WTC11 (cell line): ENCODE data around the gene PPM1L.

Experiments used
- CTCF ChIP-seq: fragments of 200-600 bp; IDR thresholded peaks from 2 replicates; pipeline ENCODE4 v1.8.0; 2022; ENCODE audit warnings: antibody characterized with exemption
- FOXJ3 ChIP-seq: sonication (generic); formaldehyde crosslinking; IDR thresholded peaks from 2 replicates; pipeline ENCODE4 v1.9.0; 2021; ENCODE audit warnings: missing genetic modification reagents, mild to moderate bottlenecking, borderline replicate concordance
- FOXK1 ChIP-seq: sonication (generic); formaldehyde crosslinking; IDR thresholded peaks from 2 replicates; pipeline ENCODE4 v1.8.0; 2022; ENCODE audit warnings: mild to moderate bottlenecking, moderate library complexity, missing genetic modification reagents
- GTF2I ChIP-seq: fragments of 250-450 bp; sonication (Bioruptor Pico); conservative IDR thresholded peaks from 2 replicates; pipeline ENCODE4 v1.4.0; 2021; ENCODE audit warnings: mild to moderate bottlenecking
- MAX ChIP-seq: sonication (generic); formaldehyde crosslinking; IDR thresholded peaks from 2 replicates; pipeline ENCODE4 v1.8.0; 2022; ENCODE audit warnings: mild to moderate bottlenecking, missing genetic modification reagents
- NR3C1 ChIP-seq: sonication (generic); formaldehyde crosslinking; conservative IDR thresholded peaks from 2 replicates; pipeline ENCODE4 v1.8.1; 2023; ENCODE audit warnings: low read depth, mild to moderate bottlenecking, missing genetic modification reagents
- ZNF671 ChIP-seq: fragments of 250-450 bp; sonication (Bioruptor Pico); IDR thresholded peaks from 2 replicates; pipeline ENCODE4 v1.8.0; 2021; ENCODE audit warnings: mild to moderate bottlenecking
- TF ChIP-seq, protein P1 (sequence below): sonication (generic); formaldehyde crosslinking; IDR thresholded peaks from 2 replicates; pipeline ENCODE4 v1.8.1; 2023; ENCODE audit warnings: mild to moderate bottlenecking, missing genetic modification reagents, borderline replicate concordance
- TF ChIP-seq, protein P2 (sequence below): sonication (generic); formaldehyde crosslinking; conservative IDR thresholded peaks from 2 replicates; pipeline ENCODE4 v1.8.1; 2023; ENCODE audit warnings: mild to moderate bottlenecking, low read depth, missing genetic modification reagents, moderate library complexity
- TF ChIP-seq, protein P3 (sequence below): sonication (generic); formaldehyde crosslinking; IDR thresholded peaks from 2 replicates; pipeline ENCODE4 v1.8.1; 2023; ENCODE audit warnings: mild to moderate bottlenecking, missing genetic modification reagents

- no peak for TF ChIP-seq CTCF
- no peak for TF ChIP-seq FOXJ3 (CRISPR knock-in tag)
- TF ChIP-seq, protein P1, sequence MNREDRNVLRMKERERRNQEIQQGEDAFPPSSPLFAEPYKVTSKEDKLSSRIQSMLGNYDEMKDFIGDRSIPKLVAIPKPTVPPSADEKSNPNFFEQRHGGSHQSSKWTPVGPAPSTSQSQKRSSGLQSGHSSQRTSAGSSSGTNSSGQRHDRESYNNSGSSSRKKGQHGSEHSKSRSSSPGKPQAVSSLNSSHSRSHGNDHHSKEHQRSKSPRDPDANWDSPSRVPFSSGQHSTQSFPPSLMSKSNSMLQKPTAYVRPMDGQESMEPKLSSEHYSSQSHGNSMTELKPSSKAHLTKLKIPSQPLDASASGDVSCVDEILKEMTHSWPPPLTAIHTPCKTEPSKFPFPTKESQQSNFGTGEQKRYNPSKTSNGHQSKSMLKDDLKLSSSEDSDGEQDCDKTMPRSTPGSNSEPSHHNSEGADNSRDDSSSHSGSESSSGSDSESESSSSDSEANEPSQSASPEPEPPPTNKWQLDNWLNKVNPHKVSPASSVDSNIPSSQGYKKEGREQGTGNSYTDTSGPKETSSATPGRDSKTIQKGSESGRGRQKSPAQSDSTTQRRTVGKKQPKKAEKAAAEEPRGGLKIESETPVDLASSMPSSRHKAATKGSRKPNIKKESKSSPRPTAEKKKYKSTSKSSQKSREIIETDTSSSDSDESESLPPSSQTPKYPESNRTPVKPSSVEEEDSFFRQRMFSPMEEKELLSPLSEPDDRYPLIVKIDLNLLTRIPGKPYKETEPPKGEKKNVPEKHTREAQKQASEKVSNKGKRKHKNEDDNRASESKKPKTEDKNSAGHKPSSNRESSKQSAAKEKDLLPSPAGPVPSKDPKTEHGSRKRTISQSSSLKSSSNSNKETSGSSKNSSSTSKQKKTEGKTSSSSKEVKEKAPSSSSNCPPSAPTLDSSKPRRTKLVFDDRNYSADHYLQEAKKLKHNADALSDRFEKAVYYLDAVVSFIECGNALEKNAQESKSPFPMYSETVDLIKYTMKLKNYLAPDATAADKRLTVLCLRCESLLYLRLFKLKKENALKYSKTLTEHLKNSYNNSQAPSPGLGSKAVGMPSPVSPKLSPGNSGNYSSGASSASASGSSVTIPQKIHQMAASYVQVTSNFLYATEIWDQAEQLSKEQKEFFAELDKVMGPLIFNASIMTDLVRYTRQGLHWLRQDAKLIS, result no peak
- no peak for TF ChIP-seq MAX
- TF ChIP-seq ZNF671 (CRISPR knock-in tag), result no peak
- TF ChIP-seq, protein P2, sequence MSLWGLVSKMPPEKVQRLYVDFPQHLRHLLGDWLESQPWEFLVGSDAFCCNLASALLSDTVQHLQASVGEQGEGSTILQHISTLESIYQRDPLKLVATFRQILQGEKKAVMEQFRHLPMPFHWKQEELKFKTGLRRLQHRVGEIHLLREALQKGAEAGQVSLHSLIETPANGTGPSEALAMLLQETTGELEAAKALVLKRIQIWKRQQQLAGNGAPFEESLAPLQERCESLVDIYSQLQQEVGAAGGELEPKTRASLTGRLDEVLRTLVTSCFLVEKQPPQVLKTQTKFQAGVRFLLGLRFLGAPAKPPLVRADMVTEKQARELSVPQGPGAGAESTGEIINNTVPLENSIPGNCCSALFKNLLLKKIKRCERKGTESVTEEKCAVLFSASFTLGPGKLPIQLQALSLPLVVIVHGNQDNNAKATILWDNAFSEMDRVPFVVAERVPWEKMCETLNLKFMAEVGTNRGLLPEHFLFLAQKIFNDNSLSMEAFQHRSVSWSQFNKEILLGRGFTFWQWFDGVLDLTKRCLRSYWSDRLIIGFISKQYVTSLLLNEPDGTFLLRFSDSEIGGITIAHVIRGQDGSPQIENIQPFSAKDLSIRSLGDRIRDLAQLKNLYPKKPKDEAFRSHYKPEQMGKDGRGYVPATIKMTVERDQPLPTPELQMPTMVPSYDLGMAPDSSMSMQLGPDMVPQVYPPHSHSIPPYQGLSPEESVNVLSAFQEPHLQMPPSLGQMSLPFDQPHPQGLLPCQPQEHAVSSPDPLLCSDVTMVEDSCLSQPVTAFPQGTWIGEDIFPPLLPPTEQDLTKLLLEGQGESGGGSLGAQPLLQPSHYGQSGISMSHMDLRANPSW (CRISPR knock-in tag), result no peak
- TF ChIP-seq GTF2I (CRISPR knock-in tag), result no peak
- TF ChIP-seq, protein P3, sequence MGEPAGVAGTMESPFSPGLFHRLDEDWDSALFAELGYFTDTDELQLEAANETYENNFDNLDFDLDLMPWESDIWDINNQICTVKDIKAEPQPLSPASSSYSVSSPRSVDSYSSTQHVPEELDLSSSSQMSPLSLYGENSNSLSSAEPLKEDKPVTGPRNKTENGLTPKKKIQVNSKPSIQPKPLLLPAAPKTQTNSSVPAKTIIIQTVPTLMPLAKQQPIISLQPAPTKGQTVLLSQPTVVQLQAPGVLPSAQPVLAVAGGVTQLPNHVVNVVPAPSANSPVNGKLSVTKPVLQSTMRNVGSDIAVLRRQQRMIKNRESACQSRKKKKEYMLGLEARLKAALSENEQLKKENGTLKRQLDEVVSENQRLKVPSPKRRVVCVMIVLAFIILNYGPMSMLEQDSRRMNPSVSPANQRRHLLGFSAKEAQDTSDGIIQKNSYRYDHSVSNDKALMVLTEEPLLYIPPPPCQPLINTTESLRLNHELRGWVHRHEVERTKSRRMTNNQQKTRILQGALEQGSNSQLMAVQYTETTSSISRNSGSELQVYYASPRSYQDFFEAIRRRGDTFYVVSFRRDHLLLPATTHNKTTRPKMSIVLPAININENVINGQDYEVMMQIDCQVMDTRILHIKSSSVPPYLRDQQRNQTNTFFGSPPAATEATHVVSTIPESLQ (CRISPR knock-in tag), result no peak
- no peak for TF ChIP-seq NR3C1 (CRISPR knock-in tag)
- TF ChIP-seq FOXK1 (CRISPR knock-in tag), result no peak
Measured at GRCh38 chr3:160883373-160883772, 127.3 kb downstream of the PPM1L start.
